Testis (tissue), 5 donors: ENCODE results near the gene TEAD1. TPM values are rescaled to one million over a fixed set of nuclear protein-coding genes. Genes with fewer than 3 reads are reported as not detected.

Experiments used
- DNase-seq: peaks from one replicate; pipeline ENCODE4 v3.0.0-alpha.2; 2019
- H3K27ac ChIP-seq, 2 donors: fragments of 200-600 bp; sonication (generic); one replicate each; pipeline ENCODE4 v1.5.1; 2019
- H3K27me3 ChIP-seq: fragments of 200-600 bp; sonication (generic); one replicate; pipeline ENCODE4 v1.5.1; 2019
- H3K36me3 ChIP-seq: fragments of 200-600 bp; sonication (generic); one replicate; pipeline ENCODE4 v1.5.1; 2017; ENCODE audit warnings: low read depth; ENCODE audit errors: missing control alignments
- H3K4me1 ChIP-seq: fragments of 200-600 bp; sonication (generic); one replicate; pipeline ENCODE4 v1.5.1; 2019
- H3K4me3 ChIP-seq, 2 donors: fragments of 200-600 bp; sonication (generic); one replicate each; pipeline ENCODE4 v1.5.1; 2017 to 2019
- H3K9me3 ChIP-seq: fragments of 200-600 bp; sonication (generic); one replicate; pipeline ENCODE4 v1.5.1; 2017
- POLR2A ChIP-seq: fragments of 450-650 bp; IDR thresholded peaks from one replicate; pipeline ENCODE4 v1.6.1; 2017; ENCODE audit warnings: antibody characterized with exemption, mild to moderate bottlenecking, moderate library complexity
- WGBS, 2 donors: methylation state at CpG; one replicate each; pipeline ENCODE4 v1.1.5; 2018; 5-methylcytosine and 5-hydroxymethylcytosine counted together
- intact Hi-C: fragments of 100-400 bp; cut with DNase I; formaldehyde crosslinking; loops from one replicate; pipeline ENCODE4 v1.15.1; 2023; ENCODE audit warnings: low total_unique reads
- long read RNA-seq, 2 donors: transcript quantifications; one replicate each; lab custom pipeline, GENCODE V29; 2026
- polyA plus RNA-seq: library from polyadenylated mRNA; stranded (reverse); fragments of 350-450 nt; fragmentation: Illumina TruSeq; extraction: RNeasy Lipid Tissue Mini Kit (QIAGEN cat#74804); gene quantifications from one replicate; pipeline ENCODE4 v1.2.3, GENCODE V29; 2014; ENCODE audit warnings: low read depth, low replicate concordance; ENCODE audit not compliant: insufficient read depth
- total RNA-seq, 2 donors: library from RNA; depleted of rRNA; stranded (reverse); fragments of >200 nt; gene quantifications; one replicate each; pipeline ENCODE4 v1.2.3, GENCODE V29; 2016
- TF ChIP-seq, protein P1 (sequence below), 3 experiments: fragments of 450-650 bp in 2 of 3; fragments of 200-600 bp in 1 of 3; sonication (generic) in 1 of 3; IDR thresholded peaks; one replicate each; pipeline ENCODE4 v1.5.1; 2016 to 2019; ENCODE audit warnings: antibody characterized with exemption in 3 of 3, mild to moderate bottlenecking in 2 of 3, moderate library complexity in 1 of 3

Gene TEAD1
- total RNA-seq = 10 to 100 TPM; 63.5 to 78.1 TPM
- polyA plus RNA-seq = 24.6 TPM
- long read RNA-seq, donor 1, partial matches to known transcripts = 23 of 27 reads
- long read RNA-seq, donor 1, other reads (novel, unspliced or antisense) = 0 of 27 reads
- long read RNA-seq, donor 2, full-length matches to known transcripts = 5 of 5 reads
- long read RNA-seq, donor 2, partial matches to known transcripts = 0 of 5 reads
- long read RNA-seq, donor 2, other reads (novel, unspliced or antisense) = 0 of 5 reads

GRCh38 chr11:12673924-12674570 is at the start of gene TEAD1:
Gene TEAD1, plus strand, starts transcription at chr11:12674421.
- Histone ChIP-seq H3K27me3 (no peaks in the 10 kb centered on the region), H3K4me3 (peak within 1 kb of the TSS; percentile 74 to 86), H3K9me3 (no peaks in the 10 kb centered on the region), H3K27ac (peak within 1 kb of the TSS; percentile 88 to 97), H3K4me1 (no peaks in the 10 kb centered on the region), H3K36me3 (no peaks in the 10 kb centered on the region)
- WGBS, 2 donors = 0 to 1% methylated on average over 13 to 68 of the region's 95 CpGs
- intact Hi-C loops = loop anchor here (10.0 kb wide), 2 partner anchors 141 to 221 kb away; no protein-coding TSS in a partner anchor
- TF ChIP-seq, protein P1, sequence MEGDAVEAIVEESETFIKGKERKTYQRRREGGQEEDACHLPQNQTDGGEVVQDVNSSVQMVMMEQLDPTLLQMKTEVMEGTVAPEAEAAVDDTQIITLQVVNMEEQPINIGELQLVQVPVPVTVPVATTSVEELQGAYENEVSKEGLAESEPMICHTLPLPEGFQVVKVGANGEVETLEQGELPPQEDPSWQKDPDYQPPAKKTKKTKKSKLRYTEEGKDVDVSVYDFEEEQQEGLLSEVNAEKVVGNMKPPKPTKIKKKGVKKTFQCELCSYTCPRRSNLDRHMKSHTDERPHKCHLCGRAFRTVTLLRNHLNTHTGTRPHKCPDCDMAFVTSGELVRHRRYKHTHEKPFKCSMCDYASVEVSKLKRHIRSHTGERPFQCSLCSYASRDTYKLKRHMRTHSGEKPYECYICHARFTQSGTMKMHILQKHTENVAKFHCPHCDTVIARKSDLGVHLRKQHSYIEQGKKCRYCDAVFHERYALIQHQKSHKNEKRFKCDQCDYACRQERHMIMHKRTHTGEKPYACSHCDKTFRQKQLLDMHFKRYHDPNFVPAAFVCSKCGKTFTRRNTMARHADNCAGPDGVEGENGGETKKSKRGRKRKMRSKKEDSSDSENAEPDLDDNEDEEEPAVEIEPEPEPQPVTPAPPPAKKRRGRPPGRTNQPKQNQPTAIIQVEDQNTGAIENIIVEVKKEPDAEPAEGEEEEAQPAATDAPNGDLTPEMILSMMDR (IDR thresholded peaks at IDR 0.05) = no peak
- no peak for TF ChIP-seq POLR2A
- peak; percentile 97 for DNase-seq

- no peaks in the 10 kb centered on the region for H3K36me3 ChIP-seq
- TF ChIP-seq, protein P1 (IDR thresholded peaks at IDR 0.05) = no peak
- TF ChIP-seq POLR2A = no peak
- no peak overlapping the region for H3K27ac ChIP-seq
- no peaks in the 10 kb centered on the region for H3K27me3 ChIP-seq
- H3K9me3 ChIP-seq = no peaks in the 10 kb centered on the region
- WGBS, 2 donors = 94 to 95% methylated on average over 4 of the region's 4 CpGs
- intact Hi-C loops = no loop called here
- no peak for DNase-seq
- no peak overlapping the region for H3K4me3 ChIP-seq
- H3K4me1 ChIP-seq = no peaks in the 10 kb centered on the region
Measured at GRCh38 chr11:12624595-12624994, 49.6 kb upstream of the TEAD1 start.

DNA sequence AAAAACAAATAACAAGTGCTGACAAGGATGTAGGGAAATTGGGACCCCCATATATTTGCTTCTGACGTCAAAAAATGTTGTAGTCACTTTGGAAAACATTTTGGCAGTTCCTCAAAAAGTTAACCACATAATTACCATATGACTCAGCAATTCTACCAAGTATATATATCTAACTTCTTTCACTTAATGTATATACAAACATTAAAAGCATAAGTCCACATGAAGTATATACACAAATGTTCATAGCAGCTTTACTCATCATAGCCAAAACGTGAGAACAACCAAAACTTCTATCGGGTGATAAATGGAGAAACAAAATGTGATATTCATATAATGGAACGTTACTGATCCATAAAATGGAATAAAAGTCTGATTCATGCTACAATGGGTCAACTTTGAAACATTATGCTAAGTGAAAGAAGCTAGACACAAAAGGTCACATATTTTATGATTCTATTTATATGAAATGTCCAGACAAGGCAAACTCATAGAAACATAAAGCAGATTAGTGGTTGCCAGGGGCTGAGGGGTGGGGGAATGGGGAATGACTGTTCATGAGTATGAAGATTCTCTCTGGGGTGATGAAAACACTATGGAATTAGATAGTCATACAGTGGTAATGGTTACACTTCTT is 48.7 kb upstream of the TEAD1 start:
- H3K36me3 ChIP-seq = no peaks in the 10 kb centered on the region
- no peak overlapping the region for H3K27ac ChIP-seq
- no peak for DNase-seq
- TF ChIP-seq, protein P1 (IDR thresholded peaks at IDR 0.05) = no peak
- no peak for TF ChIP-seq POLR2A
- WGBS, 2 donors = 72 to 77% methylated on average over 4 of the region's 4 CpGs
- no peak overlapping the region for H3K4me3 ChIP-seq
- H3K9me3 ChIP-seq = no peaks in the 10 kb centered on the region
- intact Hi-C loops = no loop called here
- no peaks in the 10 kb centered on the region for H3K4me1 ChIP-seq
- no peaks in the 10 kb centered on the region for H3K27me3 ChIP-seq

DNA sequence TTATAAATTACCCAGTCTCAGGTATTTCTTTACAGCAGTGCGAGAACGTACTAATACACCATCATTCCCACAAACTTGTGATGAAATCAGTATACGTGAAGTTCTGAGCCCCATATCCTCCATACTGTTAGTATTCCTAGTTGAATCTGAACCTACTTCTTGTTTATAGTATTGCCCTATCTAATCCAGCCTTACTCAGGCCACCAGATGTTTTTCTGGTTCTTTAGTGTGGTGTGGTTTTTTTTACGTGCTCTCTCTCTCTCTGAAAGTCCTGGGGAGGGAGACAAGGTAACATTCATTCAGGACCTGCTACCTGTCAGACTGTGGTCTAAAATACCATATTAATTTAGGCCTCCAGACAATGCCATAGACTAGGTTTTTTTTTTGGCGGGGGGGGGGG is 47.6 kb upstream of the TEAD1 start:
- DNase-seq = no peak
- Histone ChIP-seq H3K36me3 (no peaks in the 10 kb centered on the region), H3K27ac (no peak overlapping the region), H3K4me1 (no peaks in the 10 kb centered on the region), H3K9me3 (no peaks in the 10 kb centered on the region), H3K4me3 (no peak overlapping the region), H3K27me3 (no peaks in the 10 kb centered on the region)
- no peak for TF ChIP-seq POLR2A
- TF ChIP-seq, protein P1 (IDR thresholded peaks at IDR 0.05) = no peak
- WGBS, 2 donors = 97% methylated on average over 5 of the region's 5 CpGs
- intact Hi-C loops = no loop called here
